ENCODE data around the gene SNPH. TPM values are rescaled to one million over a fixed set of nuclear protein-coding genes. Genes with fewer than 3 reads are reported as not detected.

Gene SNPH
- total RNA-seq, 4 donors from 2014 or later, result 0.89 to 3.8 (median 2.5) TPM

DNA sequence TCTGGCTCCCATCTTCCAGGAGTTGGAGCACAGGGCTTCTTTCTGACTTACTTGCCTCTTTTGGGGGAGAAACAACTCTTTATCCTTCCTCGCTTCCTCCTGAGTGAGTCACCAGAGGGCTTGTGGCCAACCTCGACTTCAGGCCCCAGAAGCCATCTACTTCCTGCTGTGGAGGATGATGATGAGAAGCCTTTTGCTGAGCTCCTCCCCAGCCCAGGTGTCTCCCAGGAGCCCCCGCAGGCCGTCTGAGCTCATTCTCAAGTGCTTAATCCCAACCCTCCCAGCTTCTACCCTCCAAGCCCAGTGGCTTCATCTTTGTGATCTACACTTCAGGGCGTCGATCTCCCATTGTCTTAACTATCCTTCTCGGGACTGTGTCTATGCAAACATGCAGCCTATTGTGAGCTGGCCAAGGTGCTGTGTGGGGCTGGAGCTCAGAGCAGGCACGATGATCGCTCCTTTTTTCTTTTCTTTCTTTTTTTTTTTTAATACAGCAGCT lies 35.0 kb downstream of the SNPH start:
- no peak for TF ChIP-seq POLR2AphosphoS5 (IDR thresholded peaks at IDR 0.05)
- no peak for TF ChIP-seq POLR2A (IDR thresholded peaks at IDR 0.05)
- TF ChIP-seq, protein P1, sequence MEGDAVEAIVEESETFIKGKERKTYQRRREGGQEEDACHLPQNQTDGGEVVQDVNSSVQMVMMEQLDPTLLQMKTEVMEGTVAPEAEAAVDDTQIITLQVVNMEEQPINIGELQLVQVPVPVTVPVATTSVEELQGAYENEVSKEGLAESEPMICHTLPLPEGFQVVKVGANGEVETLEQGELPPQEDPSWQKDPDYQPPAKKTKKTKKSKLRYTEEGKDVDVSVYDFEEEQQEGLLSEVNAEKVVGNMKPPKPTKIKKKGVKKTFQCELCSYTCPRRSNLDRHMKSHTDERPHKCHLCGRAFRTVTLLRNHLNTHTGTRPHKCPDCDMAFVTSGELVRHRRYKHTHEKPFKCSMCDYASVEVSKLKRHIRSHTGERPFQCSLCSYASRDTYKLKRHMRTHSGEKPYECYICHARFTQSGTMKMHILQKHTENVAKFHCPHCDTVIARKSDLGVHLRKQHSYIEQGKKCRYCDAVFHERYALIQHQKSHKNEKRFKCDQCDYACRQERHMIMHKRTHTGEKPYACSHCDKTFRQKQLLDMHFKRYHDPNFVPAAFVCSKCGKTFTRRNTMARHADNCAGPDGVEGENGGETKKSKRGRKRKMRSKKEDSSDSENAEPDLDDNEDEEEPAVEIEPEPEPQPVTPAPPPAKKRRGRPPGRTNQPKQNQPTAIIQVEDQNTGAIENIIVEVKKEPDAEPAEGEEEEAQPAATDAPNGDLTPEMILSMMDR (IDR thresholded peaks at IDR 0.05), result no peak
- TF ChIP-seq EP300 (IDR thresholded peaks at IDR 0.05), result no peak
- DNase-seq (ENCODE audit: low spot score in 2 of 2), result no peak
- H3K4me1 ChIP-seq, result no peaks in the 10 kb centered on the region
- no peak overlapping the region for H3K4me3 ChIP-seq
- H3K27me3 ChIP-seq, result no peaks in the 10 kb centered on the region
- H3K27ac ChIP-seq, result no peak overlapping the region
- no peaks in the 10 kb centered on the region for H3K9me3 ChIP-seq
- H3K36me3 ChIP-seq, result peaks cover 9% of the 10 kb centered on the region
- 66% methylated on average over 9 of the region's 9 CpGs for WGBS

GRCh38 chr20:1302685-1303541 lies 36.8 kb downstream of the SNPH start:
- H3K9me3 ChIP-seq, result no peaks in the 10 kb centered on the region
- WGBS, result 66% methylated on average over 12 of the region's 12 CpGs
- peaks cover 14% of the 10 kb centered on the region for H3K36me3 ChIP-seq
- TF ChIP-seq POLR2A (IDR thresholded peaks at IDR 0.05), result no peak
- TF ChIP-seq, protein P1 (IDR thresholded peaks at IDR 0.05), result no peak
- TF ChIP-seq EP300 (IDR thresholded peaks at IDR 0.05), result no peak
- TF ChIP-seq POLR2AphosphoS5 (IDR thresholded peaks at IDR 0.05), result no peak
- H3K27ac ChIP-seq, result no peak overlapping the region
- H3K4me3 ChIP-seq, result no peak overlapping the region
- H3K4me1 ChIP-seq, result no peaks in the 10 kb centered on the region
- no peaks in the 10 kb centered on the region for H3K27me3 ChIP-seq
- DNase-seq (ENCODE audit: low spot score in 2 of 2), result no peak

- Histone ChIP-seq H3K27ac (no peak overlapping the region), H3K4me1 (no peaks in the 10 kb centered on the region), H3K36me3 (peaks cover 15% of the 10 kb centered on the region), H3K4me3 (no peak overlapping the region), H3K27me3 (no peaks in the 10 kb centered on the region), H3K9me3 (no peaks in the 10 kb centered on the region)
- no peak for DNase-seq (ENCODE audit: low spot score in 2 of 2)
- no peak for TF ChIP-seq EP300 (IDR thresholded peaks at IDR 0.05)
- no peak for TF ChIP-seq POLR2AphosphoS5 (IDR thresholded peaks at IDR 0.05)
- TF ChIP-seq, protein P1 (IDR thresholded peaks at IDR 0.05), result no peak
- TF ChIP-seq POLR2A (IDR thresholded peaks at IDR 0.05), result no peak
- WGBS, result 71% methylated on average over 13 of the region's 31 CpGs
Measured at GRCh38 chr20:1304710-1305515, 38.8 kb downstream of the SNPH start.

- H3K27ac ChIP-seq, result no peak overlapping the region
- H3K9me3 ChIP-seq, result no peaks in the 10 kb centered on the region
- H3K4me3 ChIP-seq, result no peak overlapping the region
- no peaks in the 10 kb centered on the region for H3K4me1 ChIP-seq
- no peak for TF ChIP-seq POLR2AphosphoS5 (IDR thresholded peaks at IDR 0.05)
- TF ChIP-seq EP300 (IDR thresholded peaks at IDR 0.05), result no peak
- TF ChIP-seq, protein P1 (IDR thresholded peaks at IDR 0.05), result no peak
- no peak for TF ChIP-seq POLR2A (IDR thresholded peaks at IDR 0.05)
- H3K36me3 ChIP-seq, result peaks cover 23% of the 10 kb centered on the region
- 89% methylated on average over 11 of the region's 24 CpGs for WGBS
- DNase-seq (ENCODE audit: low spot score in 2 of 2), result no peak
- no peaks in the 10 kb centered on the region for H3K27me3 ChIP-seq
Measured at GRCh38 chr20:1305712-1306111, 39.6 kb downstream of the SNPH start.
